HCT116 (cell line): ENCODE results near the gene KLHL3. TPM values are rescaled to one million over a fixed set of nuclear protein-coding genes. Genes with fewer than 3 reads are reported as not detected.

ENCODE experiments used
- ATAC-seq: fragments of 200-7000 bp; cut with Tn5 transposase; 2 replicates; pipeline ENCODE4 v1.9.1; 2020; ENCODE audit warnings: mild to moderate bottlenecking, moderate library complexity
- BruUV-seq: library from RNA; stranded (reverse); fragments of 400-500 nt; replicated peaks from 2 replicates; lab custom pipeline; 2021; lab: Mats Ljungman, UMichigan
- CTCF ChIA-PET: fragments of 300-600 bp; sonication (Branson Sonifier 250); formaldehyde crosslinking; loops from one replicate; lab custom pipeline; 2021; ENCODE audit warnings: antibody characterized with exemption; lab: Charles Lee
- POLR2A ChIA-PET: fragments of 300-600, 350-600 bp; sonication (Branson Sonifier 250); formaldehyde crosslinking; loops from one replicate; lab custom pipeline; 2021; ENCODE audit warnings: antibody characterized with exemption; lab: Charles Lee
- RAD21 ChIA-PET, 2 experiments: fragments of 300-600 bp; sonication (Branson Sonifier 250); formaldehyde crosslinking; loops; one replicate each; lab custom pipeline; 2023; ENCODE audit warnings: low total read pairs in 2 of 2; ENCODE audit not compliant: uncharacterized antibody in 2 of 2, unreplicated experiment in 2 of 2, low non-redundant PET in 1 of 2; lab: Charles Lee
- DNase-seq: peaks from one replicate; pipeline ENCODE4 v3.0.0-alpha.2; 2010; ENCODE audit warnings: low read depth, low spot score
- H2AFZ ChIP-seq: fragments of 200-600 bp; shearing (Covaris generic), sonication (generic); 2 replicates; pipeline ENCODE4 v1.6.1; 2017; ENCODE audit warnings: low read depth, mixed run types, mixed read lengths, antibody characterized with exemption, low read length; ENCODE audit not compliant: poor library complexity, severe bottlenecking
- H3K27ac ChIP-seq: 2 replicates; pipeline ENCODE4 v1.5.1; 2012; ENCODE audit warnings: low read depth, low read length
- H3K27me3 ChIP-seq: fragments of 200-600 bp; sonication (generic); 2 replicates; pipeline ENCODE4 v1.6.1; 2016; ENCODE audit warnings: mixed run types, low read length, mixed read lengths; ENCODE audit not compliant: insufficient read depth
- H3K36me3 ChIP-seq, 2 experiments: fragments of 200-500 bp in 1 of 2; fragments of 200-600 bp in 1 of 2; sonication (Bioruptor generic) in 1 of 2; sonication (generic) in 1 of 2; 2 replicates each; pipeline versions ENCODE4 v1.5.1 to v1.6.1; 2014 to 2016; ENCODE audit warnings: low read length in 2 of 2, inconsistent platforms in 1 of 2, mixed read lengths in 1 of 2, mixed run types in 1 of 2; ENCODE audit not compliant: insufficient read depth in 2 of 2, control insufficient read depth in 1 of 2
- H3K4me1 ChIP-seq, 2 experiments: fragments of 200-600 bp in 1 of 2; sonication (generic) in 1 of 2; 2 replicates each; pipeline versions ENCODE4 v1.5.1 to v1.6.1; 2012 to 2017; ENCODE audit warnings: low read length in 2 of 2, inconsistent platforms in 1 of 2, mild to moderate bottlenecking in 1 of 2, mixed read lengths in 1 of 2, mixed run types in 1 of 2, moderate library complexity in 1 of 2; ENCODE audit not compliant: insufficient read depth in 2 of 2, control insufficient read depth in 1 of 2
- H3K4me2 ChIP-seq: fragments of 200-600 bp; sonication (generic); 2 replicates; pipeline ENCODE4 v1.6.1; 2017; ENCODE audit warnings: mixed run types, low read length, mixed read lengths
- H3K4me3 ChIP-seq, 2 experiments: fragments of 200-600 bp in 1 of 2; sonication (generic) in 1 of 2; replicated peaks in 1 of 2; 2 replicates each; pipeline ENCODE4 v1.5.1; 2011 to 2016; ENCODE audit warnings: low read length in 2 of 2, control low read depth in 1 of 2, low read depth in 1 of 2, mild to moderate bottlenecking in 1 of 2, mixed read lengths in 1 of 2, mixed run types in 1 of 2
- H3K79me2 ChIP-seq: fragments of 200-600 bp; sonication (generic); 2 replicates; pipeline ENCODE4 v1.6.1; 2017; ENCODE audit warnings: mild to moderate bottlenecking, mixed run types, low read length, moderate library complexity, mixed read lengths; ENCODE audit not compliant: insufficient read depth
- H3K9ac ChIP-seq: fragments of 200-600 bp; sonication (generic); 2 replicates; pipeline ENCODE4 v1.6.1; 2016; ENCODE audit warnings: low read length, mixed read lengths
- H3K9me2 ChIP-seq: fragments of 200-600 bp; sonication (generic), shearing (Covaris generic); 2 replicates; pipeline ENCODE4 v1.6.1; 2017; ENCODE audit warnings: mixed run types, mild to moderate bottlenecking, moderate library complexity; ENCODE audit not compliant: insufficient read depth
- H3K9me3 ChIP-seq, 2 experiments: fragments of 200-500 bp in 1 of 2; fragments of 200-600 bp in 1 of 2; sonication (Bioruptor generic) in 1 of 2; sonication (generic) in 1 of 2; 2 replicates each; pipeline ENCODE4 v1.6.1; 2014 to 2017; ENCODE audit warnings: low read length in 2 of 2, mixed read lengths in 2 of 2, inconsistent platforms in 1 of 2, low read depth in 1 of 2, mild to moderate bottlenecking in 1 of 2, mixed run types in 1 of 2, moderate library complexity in 1 of 2; ENCODE audit not compliant: control insufficient read depth in 1 of 2, insufficient read depth in 1 of 2
- H4K20me1 ChIP-seq: fragments of 200-600 bp; sonication (generic), shearing (Covaris generic); 2 replicates; pipeline ENCODE4 v1.6.1; 2017; ENCODE audit warnings: mixed run types, mild to moderate bottlenecking, moderate library complexity; ENCODE audit not compliant: insufficient read depth
- CBX3 ChIP-seq: IDR thresholded peaks from 2 replicates; pipeline ENCODE4 v1.6.1; 2012; ENCODE audit warnings: low read depth
- CEBPB ChIP-seq: IDR thresholded peaks from 2 replicates; pipeline ENCODE4 v1.6.1; 2012; ENCODE audit warnings: low read depth
- EGR1 ChIP-seq: IDR thresholded peaks from 2 replicates; pipeline ENCODE4 v1.6.1; 2012; ENCODE audit warnings: low read depth
- EZH2 ChIP-seq: fragments of 200-600 bp; sonication (generic); IDR thresholded peaks from 2 replicates; pipeline ENCODE4 v1.6.1; 2017; ENCODE audit warnings: antibody characterized with exemption, mixed run types
- EZH2phosphoT487 ChIP-seq: fragments of 200-600 bp; IDR thresholded peaks from 2 replicates; pipeline ENCODE4 v1.6.1; 2018; ENCODE audit warnings: antibody characterized with exemption, borderline replicate concordance
- FOSL1 ChIP-seq: IDR thresholded peaks from 2 replicates; pipeline ENCODE4 v1.6.1; 2012; ENCODE audit warnings: low read depth
- JUND ChIP-seq: IDR thresholded peaks from 2 replicates; pipeline ENCODE4 v1.6.1; 2012
- RAD21 ChIP-seq: IDR thresholded peaks from 2 replicates; pipeline ENCODE4 v1.6.1; 2012; ENCODE audit warnings: low read depth, mild to moderate bottlenecking
- REST ChIP-seq: IDR thresholded peaks from 2 replicates; pipeline ENCODE4 v1.6.1; 2012; ENCODE audit warnings: low read depth
- SRF ChIP-seq: IDR thresholded peaks from 2 replicates; pipeline ENCODE4 v1.6.1; 2012; ENCODE audit warnings: low read depth
- YY1 ChIP-seq: IDR thresholded peaks from 2 replicates; pipeline ENCODE4 v1.6.1; 2011; ENCODE audit warnings: low read length, low read depth, moderate library complexity, mild to moderate bottlenecking; ENCODE audit not compliant: insufficient replicate concordance; ENCODE audit errors: extremely low read depth
- ZBTB33 ChIP-seq: IDR thresholded peaks from 2 replicates; pipeline ENCODE4 v1.6.1; 2011; ENCODE audit warnings: mild to moderate bottlenecking, low read length, moderate library complexity; ENCODE audit not compliant: insufficient replicate concordance; ENCODE audit errors: extremely low read depth
- ZFX ChIP-seq: fragments of 450-650 bp; IDR thresholded peaks from 2 replicates; pipeline ENCODE4 v1.6.1; 2017
- ZNF274 ChIP-seq: fragments of 200-500 bp; sonication (Bioruptor generic); IDR thresholded peaks from 2 replicates; pipeline ENCODE4 v1.6.1; 2014; ENCODE audit warnings: mild to moderate bottlenecking, low read depth, low read length, inconsistent platforms
- intact Hi-C: fragments of 100-400 bp; cut with micrococcal nuclease; formaldehyde crosslinking; loops from 2 replicates; pipeline ENCODE4 v1.10.0; 2022
- total RNA-seq: library from RNA; stranded (reverse); gene quantifications from one replicate; pipeline ENCODE4 v1.2.1, GENCODE V29; 2021; ENCODE audit not compliant: unreplicated experiment

KLHL3 gene
- total RNA-seq, 1 experiment from 2014 or later: not detected

GRCh38 chr5:137604348-137605095, 131.4 kb downstream of the KLHL3 start (continued):
- TF ChIP-seq ZBTB33: no peak
- TF ChIP-seq ZFX: no peak
- no peak for TF ChIP-seq REST
- no peak for TF ChIP-seq EGR1
- TF ChIP-seq EZH2phosphoT487: no peak
- TF ChIP-seq, all 23 proteins: peak for 0

- CTCF ChIA-PET: no interaction called here
- RAD21 ChIA-PET: no interaction called here
- ATAC-seq (no peak), DNase-seq (no peak)
- H3K27me3 ChIP-seq: peaks cover 95% of the 10 kb centered on the region
- no peak for TF ChIP-seq EZH2
- no peak for TF ChIP-seq CEBPB
- TF ChIP-seq ZFX: no peak
- TF ChIP-seq RAD21: no peak
- TF ChIP-seq YY1: no peak
- TF ChIP-seq FOSL1: no peak
- no peak for TF ChIP-seq SRF
- TF ChIP-seq JUND: no peak
- no peak for TF ChIP-seq EZH2phosphoT487
- TF ChIP-seq ZNF274: no peak
- TF ChIP-seq CBX3: no peak
- no peaks in the 10 kb centered on the region for H3K4me1 ChIP-seq
- intact Hi-C loops: no loop called here
- no peaks in the 10 kb centered on the region for H3K9me2 ChIP-seq
- H3K36me3 ChIP-seq: no peaks in the 10 kb centered on the region
- no peaks in the 10 kb centered on the region for H3K9me3 ChIP-seq
- no peak overlapping the region for H3K27ac ChIP-seq
- no peaks in the 10 kb centered on the region for H4K20me1 ChIP-seq
- BruUV-seq: no TSS peak
- no peaks in the 10 kb centered on the region for H3K79me2 ChIP-seq
- H2AFZ ChIP-seq: no peak overlapping the region
- POLR2A ChIA-PET: no interaction called here
- H3K4me2 ChIP-seq: no peak overlapping the region
- H3K9ac ChIP-seq: no peak overlapping the region
- no peak overlapping the region for H3K4me3 ChIP-seq
Observed at GRCh38 chr5:137603891-137604290, 132.0 kb downstream of the KLHL3 start.
